IPS-18a (cell line): ENCODE measurements around the gene HAGHL.

ENCODE experiments used
- H3K27ac ChIP-seq: one replicate; pipeline ENCODE4 v1.5.1; 2013; ENCODE audit warnings: low read length
- H3K27me3 ChIP-seq: one replicate; pipeline ENCODE4 v1.6.1; 2013; ENCODE audit warnings: mild to moderate bottlenecking, low read length; ENCODE audit not compliant: control insufficient read depth, insufficient read depth
- H3K36me3 ChIP-seq: one replicate; pipeline ENCODE4 v1.6.1; 2013; ENCODE audit warnings: low read depth, low read length; ENCODE audit not compliant: control insufficient read depth
- H3K4me1 ChIP-seq: one replicate; pipeline ENCODE4 v1.6.1; 2013; ENCODE audit warnings: low read depth, low read length; ENCODE audit not compliant: control insufficient read depth
- H3K4me3 ChIP-seq: one replicate; pipeline ENCODE4 v1.5.1; 2013; ENCODE audit warnings: low read length
- H3K9ac ChIP-seq: one replicate; pipeline ENCODE4 v1.6.1; 2013; ENCODE audit warnings: mild to moderate bottlenecking, low read length, moderate library complexity
- H3K9me3 ChIP-seq: one replicate; pipeline ENCODE4 v1.6.1; 2013; ENCODE audit warnings: low read depth, low read length; ENCODE audit not compliant: control insufficient read depth

HAGHL gene

GRCh38 chr16:760545-761343 is 33.8 kb downstream of the HAGHL start, which contains the start of gene MSLN:
MSLN (plus strand) TSS chr16:760734; CDS start chr16:762681, 1,947 bp downstream.
- H3K4me1 ChIP-seq = no peaks in the 10 kb centered on the region
- no peak within 1 kb of the TSS for H3K9ac ChIP-seq
- no peaks in the 10 kb centered on the region for H3K27me3 ChIP-seq
- no peaks in the 10 kb centered on the region for H3K9me3 ChIP-seq
- H3K36me3 ChIP-seq = no peaks in the 10 kb centered on the region
- H3K4me3 ChIP-seq = no peak within 1 kb of the TSS
- no peak within 1 kb of the TSS for H3K27ac ChIP-seq

- Histone ChIP-seq H3K36me3 (no peaks in the 10 kb centered on the region), H3K9me3 (no peaks in the 10 kb centered on the region), H3K27ac (no peak overlapping the region), H3K9ac (no peak overlapping the region), H3K27me3 (no peaks in the 10 kb centered on the region), H3K4me3 (no peak overlapping the region), H3K4me1 (no peaks in the 10 kb centered on the region)
Measured at GRCh38 chr16:761625-762513, 35.0 kb downstream of the HAGHL start.

- Histone ChIP-seq H3K9me3 (no peaks in the 10 kb centered on the region), H3K4me1 (no peaks in the 10 kb centered on the region), H3K27ac (no peak overlapping the region), H3K4me3 (no peak overlapping the region), H3K9ac (no peak overlapping the region), H3K27me3 (no peaks in the 10 kb centered on the region), H3K36me3 (no peaks in the 10 kb centered on the region)
Measured at GRCh38 chr16:762595-763268, 35.8 kb downstream of the HAGHL start.

- Histone ChIP-seq H3K9ac (no peak overlapping the region), H3K4me3 (no peak overlapping the region), H3K4me1 (no peaks in the 10 kb centered on the region), H3K36me3 (no peaks in the 10 kb centered on the region), H3K27me3 (no peaks in the 10 kb centered on the region), H3K9me3 (no peaks in the 10 kb centered on the region), H3K27ac (no peak overlapping the region)
Measured at GRCh38 chr16:763369-764183, 36.7 kb downstream of the HAGHL start.

GRCh38 chr16:764184-764750 is 37.4 kb downstream of the HAGHL start:
- Histone ChIP-seq H3K9me3 (no peaks in the 10 kb centered on the region), H3K4me1 (no peaks in the 10 kb centered on the region), H3K36me3 (no peaks in the 10 kb centered on the region), H3K9ac (no peak overlapping the region), H3K27ac (no peak overlapping the region), H3K27me3 (no peaks in the 10 kb centered on the region), H3K4me3 (no peak overlapping the region)

GRCh38 chr16:764848-765487 is 38.1 kb downstream of the HAGHL start:
- no peak overlapping the region for H3K27ac ChIP-seq

GRCh38 chr16:765488-765865 is 38.6 kb downstream of the HAGHL start:
- no peak overlapping the region for H3K27ac ChIP-seq

More at GRCh38 chr16:764848-765487, 38.1 kb downstream of the HAGHL start:
- Histone ChIP-seq H3K4me1 (no peaks in the 10 kb centered on the region), H3K9me3 (no peaks in the 10 kb centered on the region), H3K27me3 (no peaks in the 10 kb centered on the region), H3K4me3 (no peak overlapping the region), H3K9ac (no peak overlapping the region), H3K36me3 (no peaks in the 10 kb centered on the region)

GRCh38 chr16:766008-766819 is 39.3 kb downstream of the HAGHL start:
- H3K9me3 ChIP-seq = no peaks in the 10 kb centered on the region
- H3K36me3 ChIP-seq = no peaks in the 10 kb centered on the region
- H3K27me3 ChIP-seq = no peaks in the 10 kb centered on the region
- H3K9ac ChIP-seq = no peak overlapping the region
- no peak overlapping the region for H3K27ac ChIP-seq
- no peak overlapping the region for H3K4me3 ChIP-seq
- no peaks in the 10 kb centered on the region for H3K4me1 ChIP-seq

More at GRCh38 chr16:765488-765865, 38.6 kb downstream of the HAGHL start:
- Histone ChIP-seq H3K9ac (no peak overlapping the region), H3K4me3 (no peak overlapping the region), H3K36me3 (no peaks in the 10 kb centered on the region), H3K27me3 (no peaks in the 10 kb centered on the region), H3K4me1 (no peaks in the 10 kb centered on the region), H3K9me3 (no peaks in the 10 kb centered on the region)

- Histone ChIP-seq H3K27me3 (no peaks in the 10 kb centered on the region), H3K4me3 (no peak overlapping the region), H3K36me3 (no peaks in the 10 kb centered on the region), H3K27ac (no peak overlapping the region), H3K4me1 (no peaks in the 10 kb centered on the region), H3K9ac (no peak overlapping the region), H3K9me3 (no peaks in the 10 kb centered on the region)
Measured at GRCh38 chr16:766820-767640, 40.1 kb downstream of the HAGHL start.
